Astrocyte of the spinal cord (primary cell): Measurements from ENCODE around the gene TBCA.

Source experiments
- DNase-seq: peaks from one replicate; pipeline ENCODE4 v3.0.0; 2011; ENCODE audit warnings: low read depth, low spot score
- H3K4me3 ChIP-seq: 2 replicates; pipeline ENCODE4 v1.5.1; 2011; ENCODE audit warnings: low read depth, mild to moderate bottlenecking, low read length, moderate library complexity
- CTCF ChIP-seq: IDR thresholded peaks from 2 replicates; pipeline ENCODE4 v1.5.1; 2012; ENCODE audit warnings: low read depth, mild to moderate bottlenecking, low read length, inconsistent platforms
- in situ Hi-C: cut with HindIII; loops from 2 replicates; pipeline ENCODE4 v1.10.0; 2017; ENCODE audit warnings: low sequenced_read_pairs

The TBCA gene

GRCh38 chr5:77797136-77797535 is 21.0 kb upstream of the TBCA start:
- H3K4me3 ChIP-seq, result no peak overlapping the region
- no peak for DNase-seq
- no peak for TF ChIP-seq CTCF
- in situ Hi-C loops, result no loop called here

- in situ Hi-C loops, result no loop called here
- DNase-seq, result no peak
- TF ChIP-seq CTCF, result no peak
These were observed 19.7 kb upstream of the TBCA start for GRCh38 chr5:77795846-77796245.

GRCh38 chr5:77795268-77795667 is 19.1 kb upstream of the TBCA start:
- DNase-seq, result no peak
- TF ChIP-seq CTCF, result no peak

More at GRCh38 chr5:77795846-77796245, 19.7 kb upstream of the TBCA start:
- H3K4me3 ChIP-seq, result no peak overlapping the region

GRCh38 chr5:77791926-77792325 is 15.8 kb upstream of the TBCA start:
- DNase-seq, result no peak
- in situ Hi-C loops, result no loop called here
- H3K4me3 ChIP-seq, result no peak overlapping the region
- TF ChIP-seq CTCF, result no peak

More at GRCh38 chr5:77795268-77795667, 19.1 kb upstream of the TBCA start:
- in situ Hi-C loops, result no loop called here
- no peak overlapping the region for H3K4me3 ChIP-seq

- no peak for TF ChIP-seq CTCF
- no peak overlapping the region for H3K4me3 ChIP-seq
- DNase-seq, result no peak
- in situ Hi-C loops, result no loop called here
These were observed 15.2 kb upstream of the TBCA start for GRCh38 chr5:77791356-77791755.

GRCh38 chr5:77785229-77785628 is 9.1 kb upstream of the TBCA start:
- TF ChIP-seq CTCF, result no peak
- in situ Hi-C loops, result no loop called here
- no peak overlapping the region for H3K4me3 ChIP-seq
- no peak for DNase-seq

- in situ Hi-C loops, result no loop called here
- no peak overlapping the region for H3K4me3 ChIP-seq
- DNase-seq, result no peak
- no peak for TF ChIP-seq CTCF
These were observed 8.6 kb upstream of the TBCA start for GRCh38 chr5:77784735-77785134.
